Testis (tissue), 3 donors: ENCODE data around the gene TSC22D1. TPM values are rescaled to one million over a fixed set of nuclear protein-coding genes. Genes with fewer than 3 reads are reported as not detected.
A peak's percentile ranks its signal among the peaks of the same experiment; 100 is the strongest.

Source experiments
- DNase-seq: peaks from one replicate; pipeline ENCODE4 v3.0.0-alpha.2; 2019
- H3K27ac ChIP-seq, 2 donors: fragments of 200-600 bp; sonication (generic); one replicate each; pipeline ENCODE4 v1.5.1; 2019
- H3K27me3 ChIP-seq: fragments of 200-600 bp; sonication (generic); one replicate; pipeline ENCODE4 v1.5.1; 2019
- H3K36me3 ChIP-seq: fragments of 200-600 bp; sonication (generic); one replicate; pipeline ENCODE4 v1.5.1; 2017; ENCODE audit warnings: low read depth; ENCODE audit errors: missing control alignments
- H3K4me1 ChIP-seq: fragments of 200-600 bp; sonication (generic); one replicate; pipeline ENCODE4 v1.5.1; 2019
- H3K4me3 ChIP-seq, 2 donors: fragments of 200-600 bp; sonication (generic); one replicate each; pipeline ENCODE4 v1.5.1; 2017 to 2019
- H3K9me3 ChIP-seq: fragments of 200-600 bp; sonication (generic); one replicate; pipeline ENCODE4 v1.5.1; 2017
- CTCF ChIP-seq, 3 experiments: fragments of 450-650 bp in 2 of 3; fragments of 200-600 bp in 1 of 3; sonication (generic) in 1 of 3; IDR thresholded peaks; one replicate each; pipeline ENCODE4 v1.5.1; 2016 to 2019; ENCODE audit warnings: antibody characterized with exemption in 3 of 3, mild to moderate bottlenecking in 2 of 3, moderate library complexity in 1 of 3
- POLR2A ChIP-seq: fragments of 450-650 bp; IDR thresholded peaks from one replicate; pipeline ENCODE4 v1.6.1; 2017; ENCODE audit warnings: antibody characterized with exemption, mild to moderate bottlenecking, moderate library complexity
- WGBS, 2 donors: methylation state at CpG; one replicate each; pipeline ENCODE4 v1.1.5; 2018; 5-methylcytosine and 5-hydroxymethylcytosine counted together
- intact Hi-C: fragments of 100-400 bp; cut with DNase I; formaldehyde crosslinking; loops from one replicate; pipeline ENCODE4 v1.15.1; 2023; ENCODE audit warnings: low total_unique reads
- polyA plus RNA-seq: library from polyadenylated mRNA; stranded (reverse); fragments of 350-450 nt; fragmentation: Illumina TruSeq; extraction: RNeasy Lipid Tissue Mini Kit (QIAGEN cat#74804); gene quantifications from one replicate; pipeline ENCODE4 v1.2.3, GENCODE V29; 2014; ENCODE audit warnings: low read depth, low replicate concordance; ENCODE audit not compliant: insufficient read depth
- total RNA-seq, 2 donors: library from RNA; depleted of rRNA; stranded (reverse); fragments of >200 nt; gene quantifications; one replicate each; pipeline ENCODE4 v1.2.3, GENCODE V29; 2016

TSC22D1 gene
- total and polyA plus RNA-seq, 3 donors from 2014 or later: 189 to 227 (median 193) TPM

DNA sequence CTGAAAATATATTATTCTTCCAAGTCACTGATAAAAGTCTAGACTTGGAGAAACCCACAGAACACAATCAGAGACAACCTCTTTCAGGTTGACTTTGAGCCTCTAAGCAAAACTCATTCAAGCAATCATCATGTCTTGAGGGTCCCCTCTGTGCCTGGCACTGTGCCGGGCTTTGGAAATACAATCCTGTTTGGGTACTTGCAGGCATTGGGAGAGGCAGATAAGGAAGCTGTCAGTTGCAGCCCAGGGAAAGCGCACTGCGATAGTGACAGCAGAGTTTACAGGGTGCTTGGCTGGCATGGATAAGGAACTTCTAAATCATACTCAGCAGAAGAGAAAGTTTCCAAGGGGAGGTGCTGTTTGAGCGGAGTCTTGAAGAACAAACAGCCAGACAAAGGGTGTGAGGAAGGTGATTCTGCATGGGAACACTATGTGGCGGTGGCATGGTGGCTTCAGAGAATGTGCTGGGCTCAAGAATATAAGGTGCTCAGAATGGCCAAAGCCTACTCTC is 193.4 kb downstream of the TSC22D1 start:
- H3K27ac ChIP-seq: peak overlapping the region in 1 of 2 donors; percentile 61
- no peaks in the 10 kb centered on the region for H3K36me3 ChIP-seq
- intact Hi-C loops: no loop called here
- peak; percentile 56 for DNase-seq
- peaks cover 39% of the 10 kb centered on the region for H3K4me1 ChIP-seq
- no peaks in the 10 kb centered on the region for H3K9me3 ChIP-seq
- WGBS, 2 donors: 77 to 80% methylated on average over 5 of the region's 5 CpGs
- TF ChIP-seq CTCF (IDR thresholded peaks at IDR 0.05) (no peak), POLR2A (no peak)
- no peak overlapping the region for H3K4me3 ChIP-seq
- H3K27me3 ChIP-seq: no peaks in the 10 kb centered on the region

Other genes starting within 250 kb of the TSC22D1 start
- gene SERP2, start 202.5 kb downstream of the TSC22D1 start, total RNA-seq: 10 to 100 TPM; 23.5 to 31.4 TPM
- gene SERP2, start 202.5 kb downstream of the TSC22D1 start, polyA plus RNA-seq: 59.2 TPM